Measurements from ENCODE around the gene RGS18.

Gene RGS18

GRCh38 chr1:192147696-192148095 lies 10.6 kb upstream of the RGS18 start:
- H3K4me3 ChIP-seq (replicated peaks; ENCODE audit: low read depth, low read length) = no peak overlapping the region
- no peak for DNase-seq (ENCODE audit: low read depth)
- TF ChIP-seq, protein P1, sequence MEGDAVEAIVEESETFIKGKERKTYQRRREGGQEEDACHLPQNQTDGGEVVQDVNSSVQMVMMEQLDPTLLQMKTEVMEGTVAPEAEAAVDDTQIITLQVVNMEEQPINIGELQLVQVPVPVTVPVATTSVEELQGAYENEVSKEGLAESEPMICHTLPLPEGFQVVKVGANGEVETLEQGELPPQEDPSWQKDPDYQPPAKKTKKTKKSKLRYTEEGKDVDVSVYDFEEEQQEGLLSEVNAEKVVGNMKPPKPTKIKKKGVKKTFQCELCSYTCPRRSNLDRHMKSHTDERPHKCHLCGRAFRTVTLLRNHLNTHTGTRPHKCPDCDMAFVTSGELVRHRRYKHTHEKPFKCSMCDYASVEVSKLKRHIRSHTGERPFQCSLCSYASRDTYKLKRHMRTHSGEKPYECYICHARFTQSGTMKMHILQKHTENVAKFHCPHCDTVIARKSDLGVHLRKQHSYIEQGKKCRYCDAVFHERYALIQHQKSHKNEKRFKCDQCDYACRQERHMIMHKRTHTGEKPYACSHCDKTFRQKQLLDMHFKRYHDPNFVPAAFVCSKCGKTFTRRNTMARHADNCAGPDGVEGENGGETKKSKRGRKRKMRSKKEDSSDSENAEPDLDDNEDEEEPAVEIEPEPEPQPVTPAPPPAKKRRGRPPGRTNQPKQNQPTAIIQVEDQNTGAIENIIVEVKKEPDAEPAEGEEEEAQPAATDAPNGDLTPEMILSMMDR (IDR thresholded peaks at IDR 0.05; ENCODE audit: low read length, missing control alignments) = no peak

DNA sequence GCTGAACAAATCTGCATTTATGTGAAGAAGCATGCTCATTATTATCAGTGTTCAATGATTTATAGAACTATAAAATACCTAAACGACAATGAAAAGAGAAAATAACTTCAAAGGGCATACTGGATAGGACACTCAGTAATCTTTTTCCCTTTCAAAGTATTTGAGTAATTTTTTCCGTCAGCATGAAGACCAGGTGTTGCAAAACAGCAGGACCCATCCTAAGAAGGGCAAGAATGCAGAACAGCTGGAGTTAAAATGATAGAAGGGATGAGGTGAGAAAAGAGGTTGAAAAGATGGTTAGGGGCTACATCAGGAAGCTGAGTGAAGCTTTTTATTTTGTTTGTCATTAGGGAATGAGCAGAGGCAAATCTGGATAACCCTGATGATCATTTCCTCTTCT lies 7.1 kb upstream of the RGS18 start:
- DNase-seq (ENCODE audit: low read depth) = no peak
- TF ChIP-seq, protein P1 (IDR thresholded peaks at IDR 0.05; ENCODE audit: low read length, missing control alignments) = no peak
- H3K4me3 ChIP-seq (replicated peaks; ENCODE audit: low read depth, low read length) = no peak overlapping the region

GRCh38 chr1:192153276-192153675 lies 5.0 kb upstream of the RGS18 start:
- peak; percentile 52 for DNase-seq (ENCODE audit: low read depth)
- no peak overlapping the region for H3K4me3 ChIP-seq (replicated peaks; ENCODE audit: low read depth, low read length)
- TF ChIP-seq, protein P1 (IDR thresholded peaks at IDR 0.05; ENCODE audit: low read length, missing control alignments) = no peak

DNA sequence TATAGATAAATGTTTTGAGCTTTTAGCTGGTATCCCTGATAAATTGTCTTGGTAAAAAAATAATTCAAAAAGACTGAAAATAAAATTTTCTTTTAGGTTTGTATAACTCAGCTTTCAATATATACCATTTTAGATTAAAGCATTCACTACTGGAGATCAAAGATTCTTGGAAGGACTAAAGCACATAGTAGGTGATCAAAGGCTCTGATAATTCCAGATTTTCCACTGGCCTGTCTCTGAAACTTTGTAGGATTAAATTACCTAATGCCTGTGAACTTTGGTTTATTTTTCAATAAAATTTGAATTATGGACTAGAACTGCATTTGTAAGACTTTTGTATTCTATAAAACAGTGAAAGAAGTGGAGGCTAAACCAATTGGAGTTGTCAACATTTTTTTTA lies 1.2 kb upstream of the RGS18 start:
- H3K4me3 ChIP-seq (replicated peaks; ENCODE audit: low read depth, low read length) = no peak overlapping the region
- DNase-seq (ENCODE audit: low read depth) = no peak
- TF ChIP-seq, protein P1 (IDR thresholded peaks at IDR 0.05; ENCODE audit: low read length, missing control alignments) = no peak

- DNase-seq (ENCODE audit: low read depth) = no peak
- H3K4me3 ChIP-seq (replicated peaks; ENCODE audit: low read depth, low read length) = no peak overlapping the region
- TF ChIP-seq, protein P1 (IDR thresholded peaks at IDR 0.05; ENCODE audit: low read length, missing control alignments) = no peak
Observed at GRCh38 chr1:192159014-192159413, 752 bp downstream of the RGS18 start.

DNA sequence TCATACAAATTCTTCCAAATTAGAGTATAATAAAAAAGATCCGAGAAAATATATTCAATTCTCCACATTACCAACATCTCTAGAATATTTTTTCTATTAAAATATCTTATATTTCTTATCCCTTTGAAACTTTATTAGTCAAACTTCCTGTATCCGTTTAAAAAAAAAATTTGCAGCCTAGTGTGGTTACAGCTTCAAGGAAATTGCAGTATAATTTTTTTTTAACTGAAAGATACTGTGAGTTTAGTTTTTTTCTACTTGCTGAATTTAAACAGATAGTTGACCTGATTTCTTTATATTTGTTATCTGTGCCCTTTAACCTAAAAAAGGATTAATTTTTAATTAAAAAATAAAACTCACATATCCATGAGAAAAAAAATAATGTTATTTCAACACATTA lies 1.5 kb downstream of the RGS18 start:
- H3K4me3 ChIP-seq (replicated peaks; ENCODE audit: low read depth, low read length) = no peak overlapping the region
- TF ChIP-seq, protein P1 (IDR thresholded peaks at IDR 0.05; ENCODE audit: low read length, missing control alignments) = no peak
- peak; percentile 22 for DNase-seq (ENCODE audit: low read depth)

GRCh38 chr1:192160196-192160595 lies 1.9 kb downstream of the RGS18 start:
- TF ChIP-seq, protein P1 (IDR thresholded peaks at IDR 0.05; ENCODE audit: low read length, missing control alignments) = no peak
- H3K4me3 ChIP-seq (replicated peaks; ENCODE audit: low read depth, low read length) = no peak overlapping the region
- no peak for DNase-seq (ENCODE audit: low read depth)

All from fibroblast of pulmonary artery (primary cell).